Measurements from ENCODE around the gene AGL. TPM values are rescaled to one million over a fixed set of nuclear protein-coding genes. Genes with fewer than 3 reads are reported as not detected.
"Not testable (repeated sequence)": the region's sequence is repeated elsewhere in the genome, so short reads cannot be mapped to it uniquely, and the experiment has no call there.

The AGL gene
- total and polyA plus RNA-seq, 2 of the 8 experiments (the other 6 are each of a cell fraction or from before 2014, with no cell fraction given): 2.7 to 19.2 TPM

DNA sequence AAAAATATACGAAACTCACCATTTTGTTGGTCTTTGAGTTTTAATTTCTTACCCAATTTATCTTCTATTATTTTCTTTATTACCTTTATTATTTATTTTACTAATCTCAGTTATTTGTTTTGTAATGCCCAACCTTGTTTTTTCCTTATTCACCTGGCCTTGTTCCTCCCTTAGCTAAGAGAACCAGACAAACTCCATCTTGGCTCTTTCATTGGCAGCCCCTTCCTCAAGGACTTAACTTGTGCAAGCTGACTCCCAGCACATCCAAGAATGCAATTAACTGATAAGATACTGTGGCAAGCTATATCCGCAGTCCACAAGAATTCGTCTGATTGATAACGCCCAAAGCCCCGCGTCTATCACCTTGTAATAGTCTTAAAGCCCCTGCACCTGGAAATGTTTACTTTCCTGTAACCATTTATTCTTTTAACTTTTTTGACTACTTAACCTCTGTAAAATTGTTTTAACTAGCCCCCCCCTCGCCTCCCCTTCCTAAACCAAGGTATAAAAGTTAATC, 109.1 kb downstream of the AGL start:
- H4K8ac ChIP-seq (ENCODE audit: extremely low read depth, insufficient read depth, low read length); H2BK120ac ChIP-seq (replicated peaks; ENCODE audit: low read depth, low read length); H2BK5ac ChIP-seq (ENCODE audit: low read depth, low read length); H2BK12ac ChIP-seq (ENCODE audit: low read depth, low read length); H3K9me3 ChIP-seq (ENCODE audit: insufficient read depth in 2 of 2, low read depth in 1 of 2, low read length in 1 of 2); H3K56ac ChIP-seq (replicated peaks; ENCODE audit: insufficient read length, low read depth, low read length); H3K27ac ChIP-seq (ENCODE audit: low read depth, low read length); H4K91ac ChIP-seq (replicated peaks; ENCODE audit: insufficient read length, low read length); H3K4me2 ChIP-seq (ENCODE audit: insufficient read depth in 1 of 2, low read depth in 2 of 2, low read length in 2 of 2); H3K79me1 ChIP-seq (ENCODE audit: low read depth, low read length); H3K4me3 ChIP-seq (ENCODE audit: extremely low read depth in 1 of 4, insufficient read depth in 2 of 4, low read depth in 3 of 4, low read length in 4 of 4); H2BK15ac ChIP-seq (ENCODE audit: low read length); H3K36me3 ChIP-seq (ENCODE audit: control insufficient read depth in 2 of 4, insufficient read depth in 4 of 4, low read length in 3 of 4); FAIRE-seq; H3K18ac ChIP-seq (ENCODE audit: extremely low read depth, low read length); H3K4ac ChIP-seq (replicated peaks; ENCODE audit: insufficient read length, low read depth, low read length); DNase-seq (ENCODE audit: low read depth in 1 of 2, low spot score in 2 of 2); H3K9ac ChIP-seq (replicated peaks in 1 of 4; ENCODE audit: extremely low read depth in 1 of 4, low read depth in 3 of 4, low read length in 3 of 4); H2AK5ac ChIP-seq (ENCODE audit: low read depth, low read length); CTCF ChIA-PET (ENCODE audit: partially characterized antibody); H2BK20ac ChIP-seq (ENCODE audit: low read length); H3K27me3 ChIP-seq (replicated peaks in 1 of 4; ENCODE audit: control insufficient read depth in 3 of 4, extremely low read depth in 1 of 4, insufficient read depth in 3 of 4, low read length in 3 of 4); H3K79me2 ChIP-seq (ENCODE audit: control insufficient read depth in 1 of 2, insufficient read depth in 2 of 2, low read length in 2 of 2); H3K23me2 ChIP-seq (ENCODE audit: low read depth, low read length); H4K5ac ChIP-seq (ENCODE audit: insufficient read length, low read depth, low read length); H3K23ac ChIP-seq (ENCODE audit: insufficient read length); H4K20me1 ChIP-seq (replicated peaks in 1 of 2; ENCODE audit: control insufficient read depth in 1 of 2, insufficient read depth in 2 of 2, low read length in 2 of 2); H3K4me1 ChIP-seq (replicated peaks in 1 of 4; ENCODE audit: control insufficient read depth in 3 of 4, insufficient read depth in 4 of 4, low read length in 3 of 4); H2AFZ ChIP-seq (ENCODE audit: low read length); H3K14ac ChIP-seq (ENCODE audit: insufficient read length): not testable (repeated sequence)
- POLR2A ChIA-PET (ENCODE audit: partially characterized antibody): interaction anchor here (3.0 kb wide), 1 partner anchor 10 kb away, joined by 17 read pairs; the partner anchor contains the start of gene SLC35A3
- 90% methylated on average over 7 of the region's 7 CpGs; no CpG with 5 or more reads in 1 of the 2 experiments for WGBS, 2 experiments (ENCODE audit: extremely low coverage in 1 of 2, insufficient coverage in 1 of 2, insufficient read length in 1 of 2, insufficient replicate concordance in 2 of 2, low coverage in 1 of 2, low lambda C conversion rate in 2 of 2, missing lambda C conversion rate in 1 of 2)

DNA sequence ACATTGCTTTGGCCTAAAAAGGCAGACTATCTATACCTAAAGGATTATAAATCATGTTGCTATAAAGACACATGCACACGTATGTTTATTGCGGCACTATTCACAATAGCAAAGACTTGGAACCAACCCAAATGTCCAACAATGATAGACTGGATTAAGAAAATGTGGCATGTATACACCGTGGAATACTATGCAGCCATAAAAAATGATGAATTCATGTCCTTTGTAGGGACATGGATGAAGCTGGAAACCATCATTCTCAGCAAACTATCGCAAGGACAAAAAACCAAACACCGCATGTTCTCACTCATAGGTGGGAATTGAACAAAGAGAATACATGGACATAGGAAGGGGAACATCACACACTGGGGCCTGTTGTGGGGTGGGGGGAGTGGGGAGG, 110.1 kb downstream of the AGL start:
- 85% methylated on average over 4 of the region's 5 CpGs; no CpG with 5 or more reads in 1 of the 2 experiments for WGBS, 2 experiments (ENCODE audit: extremely low coverage in 1 of 2, insufficient coverage in 1 of 2, insufficient read length in 1 of 2, insufficient replicate concordance in 2 of 2, low coverage in 1 of 2, low lambda C conversion rate in 2 of 2, missing lambda C conversion rate in 1 of 2)
- H3K36me3 ChIP-seq (ENCODE audit: control insufficient read depth in 2 of 4, insufficient read depth in 4 of 4, low read length in 3 of 4); H3K23me2 ChIP-seq (ENCODE audit: low read depth, low read length); H2BK15ac ChIP-seq (ENCODE audit: low read length); H3K27me3 ChIP-seq (replicated peaks in 1 of 4; ENCODE audit: control insufficient read depth in 3 of 4, extremely low read depth in 1 of 4, insufficient read depth in 3 of 4, low read length in 3 of 4); DNase-seq (ENCODE audit: low read depth in 1 of 2, low spot score in 2 of 2); H3K56ac ChIP-seq (replicated peaks; ENCODE audit: insufficient read length, low read depth, low read length); H3K14ac ChIP-seq (ENCODE audit: insufficient read length); H2BK120ac ChIP-seq (replicated peaks; ENCODE audit: low read depth, low read length); H3K4ac ChIP-seq (replicated peaks; ENCODE audit: insufficient read length, low read depth, low read length); H2BK20ac ChIP-seq (ENCODE audit: low read length); H4K8ac ChIP-seq (ENCODE audit: extremely low read depth, insufficient read depth, low read length); H3K4me1 ChIP-seq (replicated peaks in 1 of 4; ENCODE audit: control insufficient read depth in 3 of 4, insufficient read depth in 4 of 4, low read length in 3 of 4); H2AFZ ChIP-seq (ENCODE audit: low read length); H3K18ac ChIP-seq (ENCODE audit: extremely low read depth, low read length); H3K27ac ChIP-seq (ENCODE audit: low read depth, low read length); H3K4me3 ChIP-seq (ENCODE audit: extremely low read depth in 1 of 4, insufficient read depth in 2 of 4, low read depth in 3 of 4, low read length in 4 of 4); H3K9ac ChIP-seq (replicated peaks in 1 of 4; ENCODE audit: extremely low read depth in 1 of 4, low read depth in 3 of 4, low read length in 3 of 4); CTCF ChIA-PET (ENCODE audit: partially characterized antibody); H3K4me2 ChIP-seq (ENCODE audit: insufficient read depth in 1 of 2, low read depth in 2 of 2, low read length in 2 of 2); H3K9me3 ChIP-seq (ENCODE audit: insufficient read depth in 2 of 2, low read depth in 1 of 2, low read length in 1 of 2); FAIRE-seq; H2AK5ac ChIP-seq (ENCODE audit: low read depth, low read length); H4K5ac ChIP-seq (ENCODE audit: insufficient read length, low read depth, low read length); H3K79me2 ChIP-seq (ENCODE audit: control insufficient read depth in 1 of 2, insufficient read depth in 2 of 2, low read length in 2 of 2); H2BK12ac ChIP-seq (ENCODE audit: low read depth, low read length); H4K20me1 ChIP-seq (replicated peaks in 1 of 2; ENCODE audit: control insufficient read depth in 1 of 2, insufficient read depth in 2 of 2, low read length in 2 of 2); H4K91ac ChIP-seq (replicated peaks; ENCODE audit: insufficient read length, low read length); POLR2A ChIA-PET (ENCODE audit: partially characterized antibody); H2BK5ac ChIP-seq (ENCODE audit: low read depth, low read length); H3K79me1 ChIP-seq (ENCODE audit: low read depth, low read length); H3K23ac ChIP-seq (ENCODE audit: insufficient read length): not testable (repeated sequence)
